Kidney capillary endothelial cell (primary cell): ENCODE measurements around the gene SVOPL.

Experiments used
- DNase-seq: peaks from one replicate; pipeline ENCODE4 v3.0.0-alpha.2; 2018; ENCODE audit warnings: low spot score

Gene SVOPL

GRCh38 chr7:138661069-138661635 lies 40.0 kb downstream of the SVOPL start:
- DNase-seq = no peak

DNA sequence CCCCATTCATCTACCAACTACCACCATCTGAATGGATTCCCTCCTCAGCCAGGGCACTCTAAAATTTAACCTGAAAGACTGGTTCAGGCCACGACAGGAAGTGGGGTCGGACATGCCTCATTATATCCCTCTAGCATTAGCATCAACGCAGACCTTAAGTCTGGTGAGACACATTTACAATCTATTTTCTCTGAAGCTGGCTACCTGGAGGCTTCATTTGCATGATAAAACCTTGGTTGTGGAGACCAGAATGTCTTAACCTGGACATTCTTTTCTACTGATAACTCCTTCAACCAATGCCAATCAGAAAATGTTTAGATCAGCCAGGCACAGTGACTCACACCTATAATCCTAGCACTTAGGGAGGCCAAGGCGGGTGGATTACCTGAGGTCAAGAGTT lies 42.3 kb downstream of the SVOPL start:
- no peak for DNase-seq

DNA sequence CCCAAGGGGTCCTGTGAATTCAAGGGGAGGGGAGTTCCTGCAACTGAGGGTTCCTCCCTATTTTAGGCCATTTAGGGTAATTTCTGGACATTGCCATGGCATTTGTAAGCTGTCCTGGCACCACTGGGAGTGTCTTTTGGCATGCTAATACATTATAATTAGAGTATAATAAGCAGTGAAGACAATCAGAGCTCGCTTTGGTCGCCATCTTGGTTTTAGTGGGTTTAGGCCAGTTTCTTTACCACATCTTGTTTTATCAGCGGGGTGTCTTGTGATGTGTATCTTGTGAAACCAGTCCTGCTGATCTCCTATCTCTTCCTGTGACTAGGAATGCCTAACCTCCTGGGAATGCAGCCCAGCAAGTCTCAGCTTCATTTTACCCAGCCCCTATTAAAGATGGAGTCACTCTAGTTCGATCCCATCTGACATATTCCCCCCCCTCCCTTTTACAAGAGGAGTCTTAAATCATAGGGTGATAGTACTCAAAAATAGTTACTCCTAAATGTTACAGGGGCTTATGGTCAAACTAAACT lies 43.2 kb downstream of the SVOPL start:
- no peak for DNase-seq

DNA sequence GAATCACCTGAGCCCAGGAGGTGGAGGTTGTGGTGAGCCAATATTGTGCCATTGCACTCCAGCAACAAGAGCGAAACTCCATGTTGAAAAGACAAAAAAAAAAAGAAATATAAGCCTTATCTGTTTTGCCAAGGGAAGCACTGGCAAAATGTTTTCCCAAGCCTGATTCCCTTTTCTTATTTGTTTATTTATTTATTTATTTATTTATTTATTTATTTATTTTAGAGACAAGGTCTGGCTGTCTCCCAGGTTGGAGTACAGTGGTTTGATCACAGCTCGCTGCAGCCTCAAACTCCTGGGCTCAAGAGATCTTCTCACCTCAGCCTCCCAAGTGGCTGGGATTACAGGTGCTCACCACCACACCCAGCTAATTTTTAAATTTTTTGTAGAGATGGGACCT lies 44.2 kb downstream of the SVOPL start:
- DNase-seq = no peak

DNA sequence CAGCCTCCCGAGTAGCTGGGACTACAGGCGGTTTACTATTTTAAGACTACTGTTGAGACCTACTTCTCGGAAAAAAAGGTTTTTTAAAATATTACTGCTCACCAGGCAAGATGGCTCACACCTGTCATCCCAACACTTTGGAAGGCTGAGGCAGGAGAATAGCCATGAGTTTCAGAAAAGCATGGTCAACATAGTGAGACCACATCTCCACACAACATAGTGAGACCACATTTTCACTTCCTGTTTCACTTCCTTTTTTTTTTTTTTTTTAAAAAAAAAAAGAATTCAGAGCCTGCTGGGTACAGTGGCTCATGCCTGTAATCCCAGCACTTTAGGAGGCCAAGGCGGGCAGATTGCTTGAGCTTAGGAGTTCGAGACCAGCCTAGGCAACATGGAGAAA lies 46.5 kb downstream of the SVOPL start:
- no peak for DNase-seq

DNA sequence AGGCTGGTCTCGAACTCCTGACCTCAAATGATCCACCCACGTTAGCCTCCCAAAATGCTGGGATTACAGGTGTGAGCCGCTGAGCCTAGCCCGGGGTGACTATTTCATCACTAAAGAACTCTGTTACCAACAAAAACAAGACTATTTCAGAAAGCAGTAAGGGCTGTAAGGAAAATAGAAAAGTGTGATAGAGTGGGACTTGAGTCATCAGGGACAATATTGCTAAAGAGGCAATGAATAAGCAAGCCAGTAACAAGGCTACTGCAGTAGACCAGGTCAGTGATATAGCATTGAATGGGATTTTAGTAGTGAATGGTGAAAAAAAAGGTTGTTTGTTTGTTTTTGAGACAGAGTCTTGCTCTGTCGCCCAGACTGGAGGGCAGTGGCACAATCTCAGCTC lies 51.7 kb downstream of the SVOPL start:
- no peak for DNase-seq

DNA sequence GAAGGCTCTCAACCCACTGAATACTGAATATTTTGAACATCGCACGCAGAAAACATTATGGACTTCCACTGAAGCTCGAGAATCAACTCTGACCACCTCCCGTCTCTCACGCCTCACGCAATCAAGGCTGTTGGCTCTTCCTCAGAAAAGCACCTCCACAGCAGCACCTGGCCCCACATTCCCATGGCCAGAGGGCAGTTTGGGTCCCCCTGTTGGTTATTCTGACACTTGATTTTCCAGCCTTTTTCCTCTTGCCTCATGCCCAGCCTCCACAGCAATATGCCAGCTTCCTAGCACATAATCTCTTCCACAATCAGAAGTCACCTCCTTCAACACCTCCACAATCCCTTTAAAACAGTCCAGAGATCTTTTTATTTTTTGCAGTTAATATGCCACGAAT lies 55.9 kb downstream of the SVOPL start:
- no peak for DNase-seq

DNA sequence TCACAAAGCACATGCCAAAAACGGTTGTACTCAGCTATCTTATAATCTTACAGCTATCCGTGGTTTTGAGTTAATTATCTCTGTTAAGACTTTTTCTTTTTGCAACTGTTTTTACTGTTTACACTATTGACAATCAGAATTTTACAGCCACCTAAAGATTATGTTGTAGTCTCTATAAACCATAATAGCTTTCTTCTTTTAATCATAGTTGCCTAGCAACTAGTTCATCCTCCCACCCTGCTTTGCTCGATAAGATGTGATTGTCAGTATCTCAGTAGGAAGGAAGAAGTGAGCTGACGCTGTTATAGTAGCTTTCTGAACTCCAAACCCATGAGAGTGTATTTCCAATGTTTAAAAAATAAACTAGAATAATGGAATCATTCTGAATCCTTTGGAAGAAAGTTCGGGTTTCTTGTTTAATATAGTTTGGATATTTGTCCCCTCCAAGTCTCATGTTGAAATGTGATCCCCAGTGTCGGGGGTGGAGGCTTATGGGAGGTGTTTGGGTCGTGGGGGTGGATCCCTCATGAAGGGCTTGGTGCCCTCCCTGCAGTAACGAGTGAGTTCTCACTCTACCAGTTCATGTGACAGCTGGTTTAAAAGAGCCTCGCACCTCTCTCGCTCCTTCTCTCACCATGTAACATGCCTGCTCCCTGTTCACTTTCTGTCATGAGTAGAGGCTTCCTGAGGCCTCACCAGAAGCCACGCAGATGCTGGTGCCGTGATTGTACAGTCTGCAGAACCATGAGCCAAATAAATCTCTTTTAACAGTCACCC lies 68.1 kb downstream of the SVOPL start:
- DNase-seq = no peak

- no peak for DNase-seq
Measured at GRCh38 chr7:138632384-138632783, 68.8 kb downstream of the SVOPL start.

GRCh38 chr7:138630059-138630610 lies 71.0 kb downstream of the SVOPL start:
- DNase-seq = no peak

- DNase-seq = no peak
Measured at GRCh38 chr7:138627361-138627760, 73.8 kb downstream of the SVOPL start.

DNA sequence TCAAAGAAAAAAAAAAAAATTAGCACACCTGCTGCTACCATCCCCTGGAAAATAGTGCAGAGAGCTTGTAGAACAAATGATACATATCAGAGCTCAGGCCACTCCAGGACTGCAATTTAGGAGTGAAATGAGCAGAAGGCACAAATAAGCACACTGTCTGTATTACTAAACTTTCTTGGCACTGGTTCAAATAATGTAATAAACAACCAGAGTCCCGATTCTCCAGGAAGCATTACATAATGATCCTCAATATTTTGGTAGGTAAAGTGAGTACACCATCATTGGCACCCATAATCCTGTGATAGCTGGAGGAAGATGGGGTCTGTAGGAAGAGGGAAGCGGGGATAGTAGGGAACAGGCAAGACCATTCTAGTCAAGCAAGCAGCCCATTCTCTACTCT lies 74.3 kb downstream of the SVOPL start:
- no peak for DNase-seq

DNA sequence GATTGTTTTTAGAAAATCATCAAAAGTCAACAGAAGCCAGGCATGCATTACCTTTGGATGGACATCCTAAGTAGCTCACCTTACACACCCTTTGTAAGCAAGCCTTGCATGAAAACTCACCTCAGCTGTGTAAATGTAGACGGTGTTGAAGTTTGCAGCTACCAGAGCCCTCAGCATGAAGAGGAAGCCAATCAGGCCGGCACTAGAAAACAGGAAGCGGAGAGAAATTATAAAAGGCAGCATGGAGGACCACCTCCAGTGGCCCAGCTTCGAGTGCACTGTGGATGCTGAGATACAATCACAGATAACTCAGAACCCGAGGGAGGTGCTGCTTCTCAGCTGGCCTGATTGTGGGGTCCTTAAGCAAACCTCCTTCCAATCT lies 75.3 kb downstream of the SVOPL start:
- DNase-seq = no peak

- no peak for DNase-seq
Measured at GRCh38 chr7:138625084-138625848, 75.9 kb downstream of the SVOPL start.

- no peak for DNase-seq
Measured at GRCh38 chr7:138622841-138623240, 78.3 kb downstream of the SVOPL start.

GRCh38 chr7:138618933-138619332 lies 82.2 kb downstream of the SVOPL start:
- no peak for DNase-seq

GRCh38 chr7:138618506-138618905 lies 82.7 kb downstream of the SVOPL start:
- DNase-seq = no peak

DNA sequence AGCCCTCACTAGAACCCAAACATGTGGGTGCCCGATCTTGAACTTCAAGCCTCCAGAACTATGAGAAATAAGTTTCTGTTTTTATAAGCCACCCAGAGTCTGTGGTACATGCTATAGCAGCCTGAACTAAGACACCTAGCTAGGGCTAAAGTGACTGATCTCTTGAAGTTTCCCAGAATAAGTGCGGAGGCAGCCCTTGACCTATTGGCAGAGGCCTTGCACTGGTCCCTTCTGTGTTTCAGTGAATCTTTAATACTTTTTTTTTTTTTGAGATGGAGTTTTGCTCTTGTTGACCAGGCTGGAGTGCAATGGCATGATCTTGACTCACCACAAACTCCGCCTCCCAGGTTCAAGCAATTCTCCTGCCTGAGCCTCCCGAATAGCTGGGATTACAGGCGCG lies 85.1 kb downstream of the SVOPL start:
- no peak for DNase-seq

DNA sequence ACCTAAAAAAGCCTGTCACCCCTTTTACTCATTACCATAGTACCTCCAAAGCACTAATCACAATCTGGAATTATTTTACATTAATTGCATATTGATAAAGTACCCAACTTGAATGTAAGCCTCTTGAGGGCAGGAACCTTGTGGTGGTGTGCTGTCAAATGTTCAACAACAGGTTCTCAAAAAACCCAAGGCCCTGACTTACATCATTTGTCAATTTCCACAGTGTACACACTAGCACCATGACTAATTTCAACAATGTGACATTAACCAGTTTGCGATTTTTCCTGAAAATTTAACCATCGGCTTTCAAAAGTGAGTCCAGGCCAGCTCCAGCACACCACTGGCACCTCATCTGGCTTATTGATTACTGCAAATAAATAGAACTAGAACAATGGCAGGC lies 87.5 kb downstream of the SVOPL start:
- no peak for DNase-seq

DNA sequence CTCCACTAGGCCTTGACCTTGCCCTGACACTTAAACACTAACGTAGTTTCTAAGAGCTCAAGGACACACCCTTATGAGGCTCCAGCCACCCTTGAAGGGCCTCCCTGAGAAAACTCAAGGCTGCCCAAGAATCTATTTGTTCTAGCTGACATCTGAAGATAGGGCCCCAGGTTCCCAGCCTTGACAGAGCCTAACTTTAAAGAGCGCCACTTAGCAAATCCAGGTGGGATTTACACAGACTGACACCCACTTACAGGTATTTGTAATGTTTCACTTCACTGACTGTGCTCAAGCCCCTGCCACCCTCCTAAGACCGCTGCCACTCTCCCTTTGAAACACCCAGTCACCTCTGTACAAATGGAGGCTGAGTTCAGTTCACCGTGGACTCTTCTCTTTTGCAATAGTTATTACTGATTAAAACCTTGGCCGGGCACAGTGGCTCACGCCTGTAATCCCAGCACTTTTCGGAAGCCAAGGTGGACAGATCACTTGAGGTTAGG lies 90.4 kb downstream of the SVOPL start:
- no peak for DNase-seq

DNA sequence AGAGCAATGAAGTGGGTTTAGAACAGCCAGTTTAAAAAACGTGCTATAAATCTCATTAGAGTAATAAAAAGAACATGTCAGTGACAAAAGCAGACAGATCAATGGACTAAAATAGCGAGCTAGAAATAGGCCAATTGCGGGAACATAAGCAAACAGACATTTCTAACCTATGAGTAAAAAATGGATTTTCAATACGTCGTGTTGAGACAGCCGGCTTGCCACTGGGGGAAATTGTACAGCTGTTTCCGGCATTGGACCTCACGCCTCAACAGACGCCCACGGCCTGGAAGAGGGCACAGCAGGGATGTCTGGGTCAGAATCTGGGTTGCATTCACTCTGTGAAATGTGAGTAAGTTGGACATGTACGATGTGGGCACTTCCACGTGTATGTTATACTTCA lies 92.9 kb downstream of the SVOPL start:
- DNase-seq = peak; percentile 30
